ENCODE data around the gene ZDHHC7.
A peak's percentile ranks its signal among the peaks of the same experiment; 100 is the strongest.

GRCh38 chr16:85027349-85027957 is 16.1 kb upstream of the ZDHHC7 start, which contains the start of gene KIAA0513:
- TF ChIP-seq POLR2A (IDR thresholded peaks at IDR 0.05), result peak; percentile 82 to 98
- peak in 2 of 3 experiments; percentile 23 to 31 for TF ChIP-seq CTCF (IDR thresholded peaks at IDR 0.05)

Data from vagina (tissue), 2 donors.